ENCODE results near the gene ZNF213.

The ZNF213 gene, protein sequence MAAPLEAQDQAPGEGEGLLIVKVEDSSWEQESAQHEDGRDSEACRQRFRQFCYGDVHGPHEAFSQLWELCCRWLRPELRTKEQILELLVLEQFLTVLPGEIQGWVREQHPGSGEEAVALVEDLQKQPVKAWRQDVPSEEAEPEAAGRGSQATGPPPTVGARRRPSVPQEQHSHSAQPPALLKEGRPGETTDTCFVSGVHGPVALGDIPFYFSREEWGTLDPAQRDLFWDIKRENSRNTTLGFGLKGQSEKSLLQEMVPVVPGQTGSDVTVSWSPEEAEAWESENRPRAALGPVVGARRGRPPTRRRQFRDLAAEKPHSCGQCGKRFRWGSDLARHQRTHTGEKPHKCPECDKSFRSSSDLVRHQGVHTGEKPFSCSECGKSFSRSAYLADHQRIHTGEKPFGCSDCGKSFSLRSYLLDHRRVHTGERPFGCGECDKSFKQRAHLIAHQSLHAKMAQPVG

DNA sequence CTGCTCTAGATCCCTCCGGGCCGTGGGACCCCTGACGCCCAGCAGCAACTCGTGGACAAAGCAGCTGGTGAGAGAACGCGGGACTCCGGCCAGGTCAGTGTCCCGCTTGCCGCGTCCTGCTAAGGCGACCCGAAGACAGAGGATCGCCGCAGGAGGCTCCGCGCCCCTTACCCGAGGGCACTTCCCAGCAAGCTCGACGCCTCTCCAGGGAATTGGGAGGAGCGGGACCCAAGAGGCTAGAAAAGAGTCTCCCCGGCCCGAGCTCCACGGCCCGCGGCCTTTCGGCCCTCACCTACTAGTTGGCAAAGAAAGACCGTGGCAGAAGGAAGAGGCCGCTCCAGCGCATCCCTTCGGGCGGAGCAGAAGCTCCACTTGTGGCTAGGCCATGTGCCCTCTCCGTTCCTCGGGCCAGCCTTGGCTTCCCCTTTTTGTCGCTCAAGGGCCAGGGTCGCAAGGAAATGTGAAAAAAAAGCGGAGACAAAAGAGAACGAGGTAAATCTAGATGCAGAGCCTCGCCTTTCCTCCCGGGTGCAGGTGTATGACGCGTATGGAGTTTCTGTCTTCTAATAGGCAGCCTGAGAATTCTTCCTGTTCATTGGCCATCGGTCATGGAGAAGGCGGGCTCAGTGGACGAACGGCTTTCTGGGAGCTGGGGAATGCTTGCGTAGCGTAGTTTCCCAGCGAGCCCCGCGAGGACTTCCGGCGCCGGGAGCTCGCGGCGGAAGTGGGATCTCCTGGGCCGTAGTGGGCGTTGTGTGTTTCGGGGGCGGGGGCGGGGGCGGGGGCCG lies at the start of gene ZNF213:
Gene ZNF213 (plus strand): TSS at position 692 of the 788 bp plus-strand sequence. CDS start 2,252 bp downstream, outside the sequence.
- DNase-seq: peak; percentile 82 to 97

DNA sequence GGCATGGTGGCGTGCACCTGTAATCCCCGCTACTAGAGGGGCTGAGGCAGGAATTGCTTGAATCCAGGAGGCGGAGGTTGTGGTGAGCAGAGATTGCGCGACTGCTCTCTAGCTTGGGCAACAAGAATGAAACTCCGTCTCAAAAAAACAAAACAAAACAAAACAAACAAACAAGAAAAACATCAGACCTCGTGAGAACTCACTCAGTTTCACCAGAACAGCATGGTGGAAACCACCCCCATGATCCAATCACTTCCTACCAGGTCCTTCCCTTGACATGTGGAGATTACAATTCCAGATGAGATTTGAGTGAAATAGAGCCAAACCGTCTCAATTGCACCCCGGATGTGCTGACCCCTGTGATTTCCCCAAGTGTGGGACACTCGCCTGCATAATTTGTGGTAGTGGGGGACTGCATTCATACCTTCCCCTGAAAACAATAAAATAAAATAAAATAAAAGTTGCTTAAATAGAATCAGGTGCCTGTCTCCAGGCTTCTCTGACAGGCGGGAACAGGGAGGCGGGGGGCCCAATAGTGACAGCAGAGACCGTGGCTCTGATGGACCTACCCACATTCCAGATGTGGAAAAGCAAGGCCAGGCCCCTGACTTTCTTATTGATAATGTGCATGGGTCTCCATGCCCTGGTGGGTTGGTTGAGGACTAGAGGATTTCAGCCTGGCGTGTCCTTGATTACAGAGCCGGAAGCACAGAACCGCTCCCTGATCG lies 48.8 kb upstream of the ZNF213 start:
- DNase-seq: no peak

DNA sequence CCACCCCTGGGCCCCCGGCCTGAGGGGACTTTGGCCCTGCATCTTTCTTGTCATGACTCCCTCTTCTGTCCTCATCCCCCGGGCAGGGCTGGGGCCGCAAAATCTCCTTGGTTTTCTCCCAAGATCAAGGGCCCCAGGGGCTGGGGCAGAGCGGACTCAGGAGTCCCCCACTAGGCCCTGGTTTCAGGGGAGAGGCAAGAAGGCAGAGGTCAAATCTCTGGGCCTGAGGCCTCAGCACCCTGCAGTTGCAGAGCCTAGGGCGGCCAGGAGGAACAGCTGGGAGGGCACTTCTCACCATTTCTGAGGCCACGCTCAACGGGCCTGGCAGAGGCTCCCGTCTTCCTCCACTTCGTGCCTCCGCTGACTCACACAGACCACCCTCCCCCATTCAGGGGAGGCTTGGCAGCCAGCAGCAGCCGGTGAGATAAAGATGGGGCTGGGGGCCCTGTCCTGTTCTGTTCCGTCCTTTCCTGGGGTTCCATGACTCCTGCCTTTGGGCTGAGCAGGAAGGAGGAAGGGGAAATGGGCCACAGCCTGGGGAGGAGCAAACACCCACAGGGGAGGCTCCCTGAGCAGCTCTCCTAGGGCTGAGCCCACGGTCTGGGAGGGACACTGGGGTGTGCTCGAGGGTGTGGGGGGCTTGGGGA lies 48.1 kb upstream of the ZNF213 start:
- DNase-seq: peak; percentile 27 to 68

DNA sequence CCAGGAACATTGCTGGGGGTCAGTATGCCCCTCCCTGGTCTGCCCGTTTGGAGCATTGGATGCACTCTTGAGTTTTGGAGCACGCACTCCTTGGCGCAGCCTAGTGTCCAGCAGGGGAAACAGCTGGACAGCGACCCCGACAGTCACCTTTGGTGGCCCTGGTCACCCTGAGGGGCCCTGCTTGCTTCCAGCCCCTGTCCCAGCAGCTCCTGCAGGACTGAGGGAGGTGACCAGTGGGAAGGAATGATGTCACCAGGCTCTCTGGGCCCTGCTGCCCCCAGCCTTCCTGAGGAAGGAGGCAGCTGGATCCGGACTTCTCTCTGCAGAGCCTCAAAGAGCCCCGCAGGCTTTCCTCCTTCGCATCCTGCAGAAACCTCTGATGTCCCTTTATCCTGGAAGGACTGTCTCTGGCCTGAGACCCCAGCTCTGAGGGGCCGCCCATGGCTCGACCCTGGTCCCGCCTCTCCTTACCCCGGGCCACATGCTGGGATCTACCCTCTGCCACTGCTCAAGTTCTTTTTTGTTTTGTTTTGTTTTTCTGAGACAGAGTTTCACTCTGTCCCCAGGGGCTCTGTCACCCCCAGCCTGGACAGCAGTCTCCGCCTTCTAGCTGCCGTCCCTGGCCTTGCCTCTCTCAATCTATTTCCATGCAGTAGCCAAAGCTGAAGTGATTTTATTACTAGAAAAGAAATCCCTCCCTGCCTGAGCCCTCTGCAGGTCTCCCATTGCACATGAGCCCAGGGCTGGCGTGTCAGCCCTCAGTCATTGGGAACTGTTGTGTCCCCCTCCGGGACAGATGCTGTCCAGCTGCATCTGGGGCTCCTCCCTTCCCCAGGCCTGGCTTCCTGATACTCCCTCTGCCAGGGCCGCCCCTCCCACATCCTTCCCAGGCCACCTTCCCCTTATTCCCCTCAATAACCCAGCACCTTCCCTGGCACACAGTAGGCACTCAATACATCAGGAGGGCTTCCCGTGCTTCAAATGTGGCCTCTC lies 47.3 kb upstream of the ZNF213 start:
- DNase-seq: no peak

DNA sequence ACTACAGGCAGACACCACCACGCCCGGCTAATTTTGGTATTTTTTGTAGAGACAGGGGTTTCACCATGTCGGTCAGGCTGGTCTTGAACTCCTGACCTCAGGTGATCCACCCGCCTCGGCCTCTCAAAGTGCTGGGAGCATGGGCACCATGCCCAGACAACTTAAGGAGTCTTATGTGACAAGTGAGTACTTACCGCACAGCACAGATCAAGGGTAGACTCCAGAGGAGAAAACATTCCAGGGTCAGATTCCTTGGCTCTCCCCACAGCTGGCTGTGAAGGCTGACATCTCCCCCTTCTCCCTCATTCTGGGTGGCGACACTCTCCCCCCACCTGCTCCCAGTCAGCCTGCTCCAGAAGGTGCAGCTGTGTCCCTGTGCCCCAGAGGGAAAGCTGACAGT lies 46.4 kb upstream of the ZNF213 start:
- DNase-seq: no peak

DNA sequence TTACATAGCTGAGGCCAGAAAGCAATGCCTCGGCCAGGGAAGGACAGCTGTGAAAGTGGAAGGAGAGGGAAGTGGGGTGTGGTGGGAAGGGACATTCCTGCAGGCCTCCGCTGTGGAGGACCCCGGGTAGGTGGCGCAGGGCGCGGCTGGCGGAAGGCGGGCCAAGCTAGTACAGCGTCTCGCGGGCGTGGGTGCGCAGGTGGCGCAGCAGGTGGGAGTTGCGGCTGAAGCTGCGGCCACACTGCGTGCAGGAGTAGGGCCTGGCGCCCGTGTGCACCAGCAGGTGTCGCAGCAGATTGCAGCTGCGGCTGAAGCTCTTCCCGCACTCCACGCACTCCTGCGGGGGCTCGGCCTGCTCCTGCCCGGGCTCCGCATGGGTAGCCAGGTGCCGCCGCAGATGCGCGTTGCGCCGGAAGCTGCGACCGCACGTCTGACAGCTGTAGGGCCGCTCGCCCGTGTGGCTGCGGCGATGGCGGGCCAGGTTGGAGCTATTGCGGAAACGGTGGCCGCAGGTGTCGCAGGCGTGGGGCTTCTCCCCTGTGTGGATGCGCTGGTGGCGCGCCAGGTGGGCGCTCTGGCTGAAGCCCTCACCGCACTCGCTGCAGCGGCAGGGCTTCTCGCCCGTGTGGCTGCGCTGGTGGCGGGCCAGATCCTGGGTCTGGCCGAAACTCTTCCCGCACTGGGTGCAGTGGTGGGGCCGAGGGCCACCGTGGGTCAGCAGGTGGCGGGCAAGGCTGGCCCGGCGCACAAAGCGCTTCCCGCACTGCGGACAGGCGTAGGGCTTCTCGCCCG lies 45.7 kb upstream of the ZNF213 start:
- no peak for DNase-seq

DNA sequence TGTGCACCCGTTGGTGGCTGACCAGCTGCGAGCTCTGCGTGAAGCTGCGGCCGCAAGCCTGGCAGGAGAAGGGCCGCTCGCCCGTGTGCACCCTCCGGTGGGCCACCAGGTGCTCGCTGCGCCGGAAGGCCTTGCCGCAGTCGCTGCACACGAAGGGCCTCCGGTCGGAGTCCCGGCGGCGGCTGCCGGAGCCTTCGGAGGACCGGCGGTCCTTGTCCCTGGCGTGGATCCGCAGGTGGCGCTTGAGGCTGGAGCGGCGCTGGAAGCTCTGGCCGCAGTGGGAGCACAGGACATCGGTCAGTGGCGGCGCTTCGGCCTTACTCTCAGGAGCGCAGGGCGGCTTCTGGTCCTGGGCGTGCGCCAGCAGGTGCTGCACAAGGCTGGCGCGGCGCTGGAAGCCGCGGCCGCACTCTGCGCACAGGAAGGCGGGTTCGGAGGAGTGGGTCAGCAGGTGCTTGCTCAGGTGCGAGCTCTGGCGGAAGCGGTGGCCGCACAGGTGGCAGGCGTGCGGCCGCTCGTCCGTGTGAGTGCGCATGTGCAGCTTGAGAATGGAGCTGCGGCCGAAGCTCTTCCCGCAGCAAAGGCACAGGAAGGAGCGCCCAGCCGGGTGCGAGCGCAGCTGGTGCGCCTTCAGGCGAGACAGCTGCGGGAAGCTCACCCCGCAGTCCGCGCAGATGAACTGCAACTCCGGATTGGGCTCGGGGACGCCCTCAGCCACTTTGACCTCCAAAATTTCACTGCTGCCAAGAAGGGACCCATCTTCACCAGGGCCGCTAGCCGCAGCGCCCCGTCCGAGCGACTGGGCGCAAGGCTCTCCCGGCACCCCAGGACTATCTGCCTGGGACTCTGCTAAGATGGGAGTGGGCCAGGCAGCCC lies 44.9 kb upstream of the ZNF213 start:
- no peak for DNase-seq

DNA sequence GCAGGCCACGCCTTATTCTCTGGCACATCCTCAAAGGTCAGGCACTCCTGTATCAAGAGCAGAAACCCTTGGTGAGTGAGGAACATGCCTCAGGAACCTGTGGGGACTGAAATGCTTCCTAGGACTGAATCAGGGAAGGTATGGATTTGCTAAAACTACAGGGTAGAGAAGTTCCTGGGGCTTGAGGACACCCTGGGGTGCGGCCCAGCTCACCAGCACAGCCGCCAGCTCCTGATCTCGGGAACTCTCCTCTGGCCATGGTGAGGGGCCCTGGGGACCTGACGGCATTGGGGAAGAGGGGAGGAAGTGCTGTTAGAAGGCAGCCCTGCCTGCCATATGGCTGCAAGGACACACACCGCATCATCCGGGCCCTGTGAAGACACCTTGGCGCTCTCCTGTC lies 43.3 kb upstream of the ZNF213 start:
- no peak for DNase-seq

DNA sequence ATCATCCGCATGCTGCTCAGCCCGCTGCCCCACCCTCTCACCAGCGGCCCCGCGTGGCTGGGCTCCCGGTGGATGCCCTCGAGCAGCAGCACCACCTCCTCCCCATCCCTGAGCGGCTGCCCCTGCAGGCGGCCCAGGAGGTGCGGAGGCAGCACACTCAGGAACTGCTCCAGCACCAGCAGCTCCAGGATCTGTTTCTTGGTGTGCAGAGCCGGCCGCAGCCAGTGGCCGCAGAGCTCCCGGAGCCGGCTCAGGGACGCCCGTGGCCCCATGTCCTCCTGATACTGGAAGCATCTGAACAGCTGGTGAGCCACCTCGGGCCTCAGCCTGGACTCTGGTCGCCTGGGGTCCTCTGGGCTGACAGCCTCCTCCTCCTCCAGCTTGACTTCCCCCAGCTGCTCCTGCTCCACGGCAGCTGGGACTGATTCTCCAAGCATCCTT lies 42.3 kb upstream of the ZNF213 start:
- no peak for DNase-seq

DNA sequence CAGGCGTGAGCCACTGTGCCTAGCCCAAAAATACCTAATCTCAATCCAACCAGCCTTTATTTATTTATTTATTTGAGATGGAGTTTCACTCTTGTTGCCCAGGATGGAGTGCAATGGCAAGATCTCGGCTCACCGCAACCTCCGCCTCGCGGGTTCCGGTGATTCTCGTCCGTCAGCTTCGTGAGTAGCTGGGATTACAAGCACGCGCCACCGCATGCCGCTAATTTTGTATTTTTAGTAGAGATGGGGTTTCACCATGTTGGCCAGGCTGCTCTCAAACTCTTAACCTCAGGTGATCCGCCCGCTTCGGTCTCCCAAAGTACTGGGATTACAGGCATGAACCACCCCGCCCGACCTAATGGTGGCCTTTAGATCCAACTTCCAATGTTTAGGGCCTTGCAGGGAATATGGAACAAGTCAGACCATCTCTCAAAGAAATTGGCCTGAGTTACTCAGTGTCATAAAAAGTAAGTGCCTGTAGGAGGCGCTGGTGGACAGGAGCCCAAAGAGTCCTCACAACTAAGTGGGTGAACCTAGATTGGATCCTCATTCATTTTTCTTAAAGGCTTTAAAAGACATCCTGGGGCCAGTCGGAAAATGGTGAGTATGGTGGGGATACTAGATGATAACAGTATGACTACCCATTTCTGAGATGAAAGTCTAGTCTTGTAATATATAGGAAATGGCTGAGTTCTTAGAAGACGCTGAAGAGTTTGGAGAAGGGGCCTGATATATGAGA lies 40.4 kb upstream of the ZNF213 start:
- DNase-seq: peak in 1 of 2 donors; percentile 39

DNA sequence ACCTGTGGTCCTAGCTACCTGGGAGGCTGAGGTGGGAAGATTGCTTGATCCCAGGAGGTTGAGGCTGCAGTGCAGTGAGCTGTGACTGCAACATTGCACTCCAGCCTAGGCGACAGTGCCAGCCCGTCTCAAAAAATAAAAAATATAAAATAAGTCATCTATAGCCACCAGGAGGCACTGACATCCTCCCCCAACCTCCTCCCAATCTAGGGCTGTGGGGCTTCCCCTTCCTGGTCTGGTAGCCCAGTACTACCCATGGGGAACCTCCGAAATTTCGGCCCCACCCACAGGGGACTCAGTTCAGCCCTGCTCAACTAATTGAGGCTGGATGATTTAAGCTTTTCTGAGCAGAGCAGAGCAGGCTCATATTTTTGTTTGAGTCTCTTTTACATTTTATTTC lies 39.0 kb upstream of the ZNF213 start:
- peak; percentile 36 to 76 for DNase-seq

DNA sequence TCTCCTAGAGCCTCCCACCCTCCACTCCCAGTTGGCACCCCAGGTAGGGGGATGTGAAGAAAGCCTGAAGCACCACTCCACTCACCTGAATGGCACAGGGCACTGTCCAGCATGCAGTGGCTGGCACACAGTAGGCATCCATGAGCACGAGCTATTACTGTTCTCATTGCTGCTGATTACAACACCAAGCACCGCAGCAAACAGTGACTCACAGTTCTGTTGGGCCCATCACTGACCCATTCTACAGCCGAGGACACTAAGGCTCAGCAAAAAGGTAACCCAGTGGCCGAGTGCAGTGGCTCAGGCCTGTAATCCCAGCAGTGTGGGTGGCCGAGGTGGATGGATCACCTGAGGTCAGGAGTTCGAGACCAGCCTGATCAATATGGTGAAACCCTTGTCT lies 38.5 kb upstream of the ZNF213 start:
- DNase-seq: no peak

DNA sequence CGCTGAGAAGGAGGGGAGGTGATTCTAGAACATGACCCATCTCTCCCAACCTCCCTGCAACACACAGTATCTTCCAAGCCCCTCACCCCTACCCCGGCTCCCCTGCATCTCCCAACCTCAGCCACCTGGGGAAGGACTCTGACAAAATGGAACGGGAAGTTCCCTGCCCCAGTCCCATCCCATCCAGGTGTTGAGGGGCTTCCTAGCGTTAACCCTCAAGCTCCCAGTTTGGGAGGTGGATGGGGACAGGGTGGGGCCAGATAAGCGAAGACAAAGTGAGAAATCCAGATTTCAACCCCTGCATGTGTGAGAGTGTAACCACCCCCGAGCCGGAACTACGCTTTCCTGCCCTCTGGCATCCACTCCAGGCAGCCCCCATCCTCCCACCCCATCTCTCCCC lies 37.6 kb upstream of the ZNF213 start:
- no peak for DNase-seq

DNA sequence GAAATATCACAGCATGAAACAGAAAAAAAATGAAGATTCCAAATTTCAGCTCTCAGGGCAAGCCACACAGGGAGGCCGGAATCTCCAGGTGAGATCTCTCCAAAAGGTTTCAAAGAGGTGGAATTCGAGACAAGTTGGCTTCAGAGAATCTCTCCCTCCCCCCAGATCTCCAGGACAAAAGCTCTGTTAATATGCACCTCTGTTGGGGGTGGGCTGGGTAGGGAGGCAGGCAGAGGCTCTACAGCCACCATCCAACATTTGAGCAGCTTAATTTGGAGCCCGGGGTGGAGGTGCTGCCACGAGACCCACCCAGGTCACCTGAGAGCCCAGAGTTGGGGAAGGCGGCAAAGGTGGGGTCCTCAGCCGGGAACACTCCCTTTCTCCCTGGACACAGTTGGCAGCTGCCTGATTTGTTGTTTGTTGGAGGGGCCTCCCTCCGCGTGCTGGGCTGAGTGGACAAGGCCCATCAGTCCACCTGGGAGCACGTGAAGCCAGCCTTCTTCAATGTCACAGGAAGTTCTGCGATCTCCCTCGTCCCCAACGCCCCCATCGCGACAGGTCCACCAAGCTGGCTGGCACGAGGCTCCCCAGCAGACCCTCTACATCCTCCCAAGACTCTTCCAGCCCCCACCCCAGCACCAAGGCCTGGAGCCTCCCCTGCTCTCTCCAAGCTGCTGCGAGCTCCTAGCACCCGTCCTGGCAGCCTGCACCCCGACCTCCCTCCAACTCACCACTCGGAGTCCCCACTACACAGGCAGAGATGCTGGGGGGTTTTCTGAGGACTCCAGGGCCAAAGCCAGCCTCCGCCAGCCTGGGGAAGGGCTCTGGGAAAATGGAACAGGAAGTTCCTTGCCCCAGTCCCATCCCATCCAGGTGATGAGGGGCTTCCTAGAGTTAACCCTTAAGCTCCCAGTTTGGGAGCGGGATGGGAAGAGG lies 36.1 kb upstream of the ZNF213 start, which contains the start of gene ZSCAN10:
Gene ZSCAN10 (minus strand): TSS at position 836 of the 936 bp plus-strand sequence. CDS start 6,357 bp downstream, outside the sequence.
- DNase-seq: no peak

DNA sequence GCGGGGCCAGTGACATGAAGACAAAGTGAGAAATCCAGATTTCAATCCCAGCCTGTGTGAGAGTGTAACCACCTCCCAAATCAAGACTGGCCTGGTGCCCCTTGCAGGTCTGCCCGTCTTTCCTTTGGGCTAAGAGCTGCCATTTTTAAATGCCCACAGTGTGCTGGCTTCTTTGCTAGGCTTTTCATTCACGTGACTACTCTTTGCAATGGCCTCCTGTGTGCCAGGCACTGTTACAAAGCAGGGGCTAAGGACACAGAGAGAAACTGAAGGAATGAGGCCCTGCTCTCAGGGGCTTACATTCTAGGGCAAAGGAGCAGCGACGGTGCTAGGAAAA lies 35.5 kb upstream of the ZNF213 start:
- no peak for DNase-seq

DNA sequence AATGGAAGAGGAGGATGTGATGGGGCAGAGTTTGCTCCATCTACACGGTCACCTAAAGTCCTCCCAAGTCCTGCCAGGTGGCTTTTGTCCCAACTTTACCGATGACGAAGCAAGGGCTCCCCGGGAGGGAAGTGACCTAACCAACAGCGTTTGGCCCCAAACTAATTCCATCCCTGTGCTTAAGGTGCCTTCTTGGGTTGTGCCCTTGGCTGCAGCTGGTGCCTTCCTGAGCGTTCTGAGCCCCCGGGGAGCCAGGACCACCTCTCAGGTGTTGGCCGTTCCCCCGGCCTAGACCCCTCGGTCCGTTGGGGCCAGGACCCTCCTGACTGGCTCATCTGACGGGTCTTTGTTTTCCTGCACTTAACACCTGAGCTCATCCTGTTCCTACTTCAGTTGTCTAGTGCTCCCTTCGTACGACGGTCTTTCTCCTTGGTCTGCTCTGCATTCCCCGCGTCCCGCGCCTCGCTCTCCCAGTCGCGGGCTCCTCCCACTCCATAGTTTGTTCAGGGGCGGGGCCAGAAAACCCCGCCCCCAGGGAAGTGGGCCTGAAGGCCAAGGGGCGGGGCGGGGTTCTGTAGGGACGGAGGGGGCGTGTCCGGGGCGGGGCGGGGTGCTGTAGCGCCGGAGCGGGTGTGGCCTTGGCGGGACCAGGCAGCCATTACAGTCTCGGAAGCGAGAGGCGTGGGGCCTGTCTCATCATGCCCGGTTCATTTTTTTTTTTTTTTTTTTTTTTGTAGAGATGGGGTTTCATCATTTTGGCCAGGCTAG lies 34.9 kb upstream of the ZNF213 start:
- peak; percentile 79 to 87 for DNase-seq

Data from bone marrow (tissue), 2 donors.